CD4-positive, alpha-beta memory T cell (primary cell): ENCODE data around the gene NUDT2. TPM values are rescaled to one million over a fixed set of nuclear protein-coding genes. Genes with fewer than 3 reads are reported as not detected.
"Not testable (repeated sequence)": the region's sequence is repeated elsewhere in the genome, so short reads cannot be mapped to it uniquely, and the experiment has no call there.

Experiments
- CTCF ChIA-PET: fragments of 350-600 bp; sonication (Branson Sonifier 250); formaldehyde crosslinking; loops from one replicate; lab custom pipeline; 2021; ENCODE audit warnings: inconsistent platforms; ENCODE audit not compliant: partially characterized antibody; lab: Charles Lee
- POLR2A ChIA-PET: fragments of 350-600 bp; sonication (Branson Sonifier 250); formaldehyde crosslinking; loops from one replicate; lab custom pipeline; 2021; ENCODE audit not compliant: partially characterized antibody; lab: Charles Lee
- DNase-seq, 5 donors: peaks; one replicate each; pipeline versions ENCODE4 v3.0.0 to v3.0.0-alpha.2; 2020 to 2022; ENCODE audit warnings: mixed read lengths in 1 of 5
- H3K27ac ChIP-seq: one replicate; pipeline ENCODE4 v1.7.0; 2013; ENCODE audit warnings: low read depth, low read length
- H3K27me3 ChIP-seq: 2 replicates; pipeline ENCODE4 v1.7.0; 2013; ENCODE audit warnings: mild to moderate bottlenecking, low read length, moderate library complexity; ENCODE audit not compliant: insufficient read depth
- H3K36me3 ChIP-seq: 2 replicates; pipeline ENCODE4 v1.7.0; 2013; ENCODE audit warnings: mild to moderate bottlenecking, low read length, moderate library complexity; ENCODE audit not compliant: insufficient read depth
- H3K4me1 ChIP-seq: 2 replicates; pipeline ENCODE4 v1.7.0; 2013; ENCODE audit warnings: mild to moderate bottlenecking, low read length, moderate library complexity; ENCODE audit not compliant: insufficient read depth
- H3K4me3 ChIP-seq, 2 donors: one replicate each; pipeline ENCODE4 v1.7.0; 2013; ENCODE audit warnings: low read length in 2 of 2, mild to moderate bottlenecking in 1 of 2
- H3K9me3 ChIP-seq, 2 donors: one replicate each; pipeline ENCODE4 v1.7.0; 2013; ENCODE audit warnings: low read length in 2 of 2, control low read depth in 1 of 2; ENCODE audit not compliant: control insufficient read depth in 1 of 2
- H3K27ac Mint-ChIP-seq, 7 donors: one replicate each; pipeline ENCODE4 v1.8.0; 2020 to 2021; ENCODE audit warnings: mixed read lengths in 7 of 7, mild to moderate bottlenecking in 6 of 7, inconsistent platforms in 3 of 7, moderate library complexity in 3 of 7
- H3K27me3 Mint-ChIP-seq, 2 donors: one replicate each; pipeline ENCODE4 v1.8.0; 2020 to 2021; ENCODE audit warnings: mixed read lengths in 2 of 2
- H3K36me3 Mint-ChIP-seq, 2 donors: one replicate each; pipeline ENCODE4 v1.8.0; 2020 to 2021; ENCODE audit warnings: mixed read lengths in 2 of 2, inconsistent platforms in 1 of 2, mild to moderate bottlenecking in 1 of 2
- H3K4me1 Mint-ChIP-seq, 4 donors: one replicate each; pipeline ENCODE4 v1.8.0; 2020 to 2021; ENCODE audit warnings: mixed read lengths in 4 of 4, mild to moderate bottlenecking in 1 of 4
- H3K4me3 Mint-ChIP-seq, 8 donors: one replicate each; pipeline ENCODE4 v1.8.0; 2020 to 2021; ENCODE audit warnings: mixed read lengths in 8 of 8, mild to moderate bottlenecking in 7 of 8, moderate library complexity in 6 of 8, inconsistent platforms in 3 of 8
- H3K9me3 Mint-ChIP-seq, 8 donors: one replicate each; pipeline ENCODE4 v1.8.0; 2020 to 2021; ENCODE audit warnings: mixed read lengths in 8 of 8, mild to moderate bottlenecking in 5 of 8, inconsistent platforms in 3 of 8, moderate library complexity in 1 of 8
- intact Hi-C: fragments of 100-400 bp; cut with micrococcal nuclease; formaldehyde crosslinking; loops from one replicate; pipeline ENCODE4 v1.15.1; 2023
- polyA plus RNA-seq, 2 donors: library from polyadenylated mRNA; unstranded; fragments of 300-500 nt; fragmentation: Illumina TruSeq; gene quantifications; one replicate each; pipeline ENCODE4 v1.2.3, GENCODE V29; 2021
- total RNA-seq, 2 experiments: library from RNA; stranded (reverse); gene quantifications; one replicate each; pipeline ENCODE4 v1.2.3, GENCODE V29; 2021

Gene NUDT2
- total and polyA plus RNA-seq, 4 experiments from 2014 or later: 21.0 to 29.3 (median 23.6) TPM

GRCh38 chr9:34343605-34344004, 14.2 kb downstream of the NUDT2 start:
- ChIA-PET CTCF (interaction anchor here (0.8 kb wide), 1 partner anchor 33 kb away, joined by 3 read pairs; the partner anchor contains the start of gene MYORG), POLR2A (interaction anchor here (0.6 kb wide), 1 partner anchor 1346 kb away, joined by 3 read pairs; no protein-coding TSS in a partner anchor)
- H3K36me3 ChIP-seq: peaks cover 31% of the 10 kb centered on the region

GRCh38 chr9:34346873-34347799, 17.8 kb downstream of the NUDT2 start:
- Mint-ChIP-seq H3K9me3 (no peaks in the 10 kb centered on the region), H3K4me3 (no peak overlapping the region), H3K27me3 (no peaks in the 10 kb centered on the region), H3K27ac (peak overlapping the region in 3 of 7 donors; percentile 23 to 43 (median 35)), H3K36me3 (peaks cover 21 to 24% of the 10 kb centered on the region in 2 donors), H3K4me1 (no peaks in the 10 kb centered on the region)
- intact Hi-C loops: no loop called here
- no peaks in the 10 kb centered on the region for H3K9me3 ChIP-seq
- CTCF ChIA-PET: no interaction called here
- H3K4me1 ChIP-seq: no peaks in the 10 kb centered on the region
- H3K27me3 ChIP-seq: no peaks in the 10 kb centered on the region
- H3K36me3 ChIP-seq: peaks cover 10% of the 10 kb centered on the region
- H3K27ac ChIP-seq: no peak overlapping the region
- POLR2A ChIA-PET: interaction anchor here (0.6 kb wide), 1 partner anchor 12 kb away, joined by 3 read pairs; no protein-coding TSS in a partner anchor
- H3K4me3 ChIP-seq: no peak overlapping the region
- no peak for DNase-seq

More at GRCh38 chr9:34343605-34344004, 14.2 kb downstream of the NUDT2 start:
- Histone ChIP-seq H3K27me3 (no peaks in the 10 kb centered on the region), H3K27ac (no peak overlapping the region), H3K4me3 (no peak overlapping the region), H3K9me3 (no peaks in the 10 kb centered on the region), H3K4me1 (no peaks in the 10 kb centered on the region)
- no peaks in the 10 kb centered on the region for H3K4me1 Mint-ChIP-seq
- H3K36me3 Mint-ChIP-seq: peaks cover 23 to 38% of the 10 kb centered on the region in 2 donors
- intact Hi-C loops: no loop called here
- no peaks in the 10 kb centered on the region for H3K27me3 Mint-ChIP-seq
- H3K9me3 Mint-ChIP-seq: no peaks in the 10 kb centered on the region
- H3K4me3 Mint-ChIP-seq: no peak overlapping the region
- H3K27ac Mint-ChIP-seq: no peak overlapping the region
- no peak for DNase-seq

GRCh38 chr9:34347800-34348158, 18.4 kb downstream of the NUDT2 start:
- intact Hi-C loops: no loop called here

GRCh38 chr9:34349324-34349723, 20.0 kb downstream of the NUDT2 start:
- no peak overlapping the region for H3K27ac Mint-ChIP-seq
- no peak overlapping the region for H3K4me3 Mint-ChIP-seq
- ChIA-PET CTCF (no interaction called here), POLR2A (interaction anchor here (0.7 kb wide), 1 partner anchor 440 kb away, joined by 3 read pairs; no protein-coding TSS in a partner anchor)
- no peaks in the 10 kb centered on the region for H3K4me1 Mint-ChIP-seq
- Histone ChIP-seq H3K36me3 (no peaks in the 10 kb centered on the region), H3K27ac (no peak overlapping the region), H3K4me3 (no peak overlapping the region), H3K9me3 (no peaks in the 10 kb centered on the region), H3K27me3 (no peaks in the 10 kb centered on the region), H3K4me1 (no peaks in the 10 kb centered on the region)
- intact Hi-C loops: no loop called here
- H3K9me3 Mint-ChIP-seq: no peaks in the 10 kb centered on the region
- peaks cover 10 to 16% of the 10 kb centered on the region in 2 donors for H3K36me3 Mint-ChIP-seq
- no peaks in the 10 kb centered on the region for H3K27me3 Mint-ChIP-seq
- no peak for DNase-seq

More at GRCh38 chr9:34347800-34348158, 18.4 kb downstream of the NUDT2 start:
- ChIA-PET POLR2A (no interaction called here), CTCF (no interaction called here)
- H3K4me3 ChIP-seq: no peak overlapping the region
- DNase-seq: no peak
- no peaks in the 10 kb centered on the region for H3K4me1 ChIP-seq
- H3K27me3 ChIP-seq: no peaks in the 10 kb centered on the region
- Mint-ChIP-seq H3K36me3 (peaks cover 20 to 21% of the 10 kb centered on the region in 2 donors), H3K27me3 (no peaks in the 10 kb centered on the region), H3K27ac (peak overlapping the region in 2 of 7 donors; percentile 23 to 43), H3K9me3 (no peaks in the 10 kb centered on the region), H3K4me1 (no peaks in the 10 kb centered on the region), H3K4me3 (no peak overlapping the region)
- no peaks in the 10 kb centered on the region for H3K9me3 ChIP-seq
- H3K27ac ChIP-seq: no peak overlapping the region
- peaks cover 7% of the 10 kb centered on the region for H3K36me3 ChIP-seq

DNA sequence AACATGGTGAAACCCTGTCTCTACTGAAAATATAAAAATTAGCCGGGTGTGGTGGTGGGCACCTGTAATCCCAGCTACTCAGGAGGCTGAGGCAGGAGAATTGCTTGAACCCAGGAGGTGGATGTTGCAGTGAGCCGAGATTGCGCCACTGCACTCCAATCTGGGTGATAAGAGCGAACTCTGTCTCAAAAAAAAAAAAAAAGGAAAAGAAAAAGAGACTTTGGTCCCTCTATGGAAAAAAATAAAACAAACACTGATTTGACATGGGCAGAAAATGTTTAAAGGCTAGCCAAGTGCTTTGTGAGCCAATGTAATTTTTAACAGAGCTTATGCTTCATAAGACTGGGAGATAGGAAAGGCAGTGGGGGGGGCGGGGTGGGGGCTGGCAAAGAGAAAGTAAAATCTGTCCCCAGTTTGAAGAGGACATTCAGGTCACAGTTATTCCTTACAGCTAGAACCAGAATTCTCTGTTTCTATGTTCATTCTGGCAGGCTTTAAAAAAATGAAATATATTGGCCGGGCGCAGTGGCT, 22.8 kb downstream of the NUDT2 start:
- H3K27ac Mint-ChIP-seq, H3K4me3 Mint-ChIP-seq, H3K36me3 ChIP-seq, H3K4me3 ChIP-seq, H3K4me1 Mint-ChIP-seq, DNase-seq, H3K27me3 ChIP-seq, POLR2A ChIA-PET, H3K27ac ChIP-seq, H3K4me1 ChIP-seq, H3K27me3 Mint-ChIP-seq, H3K9me3 ChIP-seq, intact Hi-C loops: not testable (repeated sequence)
- CTCF ChIA-PET: interaction anchor here (1.2 kb wide), 1 partner anchor 27 kb away, joined by 3 read pairs; no protein-coding TSS in a partner anchor
- peaks cover 0 to 23% (median 11%) of the 10 kb centered on the region in 8 donors for H3K9me3 Mint-ChIP-seq
- peaks cover 20 to 33% of the 10 kb centered on the region in 2 donors for H3K36me3 Mint-ChIP-seq

DNA sequence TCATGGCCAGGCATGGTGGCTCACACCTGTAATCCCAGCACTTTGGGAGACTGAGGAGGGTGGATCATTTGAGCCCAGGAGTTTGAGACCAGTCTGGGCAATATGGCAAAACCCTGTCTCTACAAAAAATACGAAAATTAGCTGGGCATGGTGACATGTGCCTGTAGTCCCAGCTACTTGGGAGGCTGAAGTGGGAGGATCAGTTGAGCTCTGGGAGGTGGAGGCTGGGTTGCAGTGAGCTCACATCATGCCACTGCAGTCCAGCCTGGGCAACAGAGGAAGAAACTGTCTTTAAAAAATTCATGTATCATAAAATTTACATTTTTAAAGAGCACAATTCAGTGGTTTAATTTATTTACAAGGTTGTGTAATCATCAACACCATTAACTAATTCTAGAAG, 23.6 kb downstream of the NUDT2 start:
- intact Hi-C loops, H3K27me3 ChIP-seq, H3K27ac ChIP-seq, POLR2A ChIA-PET, H3K4me1 ChIP-seq, H3K4me1 Mint-ChIP-seq, DNase-seq, H3K9me3 ChIP-seq, H3K4me3 ChIP-seq, H3K36me3 ChIP-seq, H3K4me3 Mint-ChIP-seq, CTCF ChIA-PET, H3K27ac Mint-ChIP-seq, H3K27me3 Mint-ChIP-seq: not testable (repeated sequence)
- H3K36me3 Mint-ChIP-seq: peaks cover 20 to 38% of the 10 kb centered on the region in 2 donors
- H3K9me3 Mint-ChIP-seq: peaks cover 0 to 31% (median 14%) of the 10 kb centered on the region in 8 donors

GRCh38 chr9:34362614-34363214, 33.3 kb downstream of the NUDT2 start:
- ChIA-PET POLR2A (no interaction called here), CTCF (no interaction called here)
- peaks cover 0 to 6% (median 3%) of the 10 kb centered on the region in 4 donors for H3K4me1 Mint-ChIP-seq

More at GRCh38 chr9:34362614-34363214, 33.3 kb downstream of the NUDT2 start:
- no peaks in the 10 kb centered on the region for H3K9me3 ChIP-seq
- Mint-ChIP-seq H3K4me3 (no peak overlapping the region), H3K27ac (peak overlapping the region in 1 of 7 donors; percentile 60), H3K27me3 (no peaks in the 10 kb centered on the region), H3K36me3 (peaks cover 3 to 27% of the 10 kb centered on the region in 2 donors), H3K9me3 (peaks cover 0 to 5% (median 2%) of the 10 kb centered on the region in 8 donors)
- no peak overlapping the region for H3K27ac ChIP-seq
- no peaks in the 10 kb centered on the region for H3K27me3 ChIP-seq
- H3K4me3 ChIP-seq: no peak overlapping the region
- no peaks in the 10 kb centered on the region for H3K4me1 ChIP-seq
- intact Hi-C loops: no loop called here
- H3K36me3 ChIP-seq: no peaks in the 10 kb centered on the region
- DNase-seq: no peak
